Activated naive CD4-positive, alpha-beta T cell treated with Interleukin-2 at 50 U/mL for 16 hours (primary cell): Measurements from ENCODE around the gene UMPS.

Experiments used
- DNase-seq: peaks from one replicate; pipeline ENCODE4 v3.0.0-alpha.2; 2020

The UMPS gene

GRCh38 chr3:124764746-124765145, 34.5 kb downstream of the UMPS start:
- no peak for DNase-seq

GRCh38 chr3:124765197-124765840, 35.1 kb downstream of the UMPS start:
- DNase-seq: no peak

GRCh38 chr3:124766113-124767095, 36.2 kb downstream of the UMPS start:
- DNase-seq: no peak

DNA sequence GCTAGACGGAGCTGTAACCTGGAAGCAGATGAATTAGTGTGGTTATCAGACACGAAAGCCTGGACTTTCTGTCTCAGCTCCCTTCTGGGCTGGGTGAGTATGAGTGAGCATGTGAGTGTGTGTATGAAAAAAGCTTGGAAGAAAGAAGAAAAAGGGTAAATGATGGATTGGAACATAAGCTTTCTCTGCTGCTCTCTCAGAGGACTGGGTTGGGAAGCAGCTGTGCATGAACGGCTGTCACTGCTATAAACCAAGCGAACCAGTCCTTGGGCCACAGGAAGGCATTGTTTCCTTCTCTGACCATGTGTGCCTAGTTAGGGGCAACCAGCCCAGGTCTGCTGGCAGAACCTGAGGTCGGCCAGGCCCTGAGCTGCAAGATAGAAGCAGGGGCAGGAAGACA, 37.0 kb downstream of the UMPS start:
- no peak for DNase-seq

DNA sequence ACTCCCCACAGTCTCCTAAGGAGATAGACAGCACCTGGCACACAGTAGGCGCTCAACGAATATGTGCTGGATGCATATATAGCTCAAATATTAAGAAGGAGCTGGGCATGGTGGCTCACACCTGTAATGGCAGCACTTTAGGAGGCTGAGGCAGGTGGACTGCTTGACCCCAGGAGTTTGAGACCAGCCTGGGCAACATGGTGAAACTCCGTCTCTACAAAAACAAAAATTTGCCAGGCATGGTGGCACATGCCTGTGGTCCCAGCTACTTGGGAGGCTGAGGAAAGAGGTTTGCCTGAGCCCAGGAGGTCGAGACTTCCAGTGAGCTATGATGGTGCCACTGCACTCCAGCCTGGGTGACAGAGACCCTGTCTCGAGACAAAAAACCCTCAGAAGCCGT, 37.4 kb downstream of the UMPS start:
- DNase-seq: no peak

DNA sequence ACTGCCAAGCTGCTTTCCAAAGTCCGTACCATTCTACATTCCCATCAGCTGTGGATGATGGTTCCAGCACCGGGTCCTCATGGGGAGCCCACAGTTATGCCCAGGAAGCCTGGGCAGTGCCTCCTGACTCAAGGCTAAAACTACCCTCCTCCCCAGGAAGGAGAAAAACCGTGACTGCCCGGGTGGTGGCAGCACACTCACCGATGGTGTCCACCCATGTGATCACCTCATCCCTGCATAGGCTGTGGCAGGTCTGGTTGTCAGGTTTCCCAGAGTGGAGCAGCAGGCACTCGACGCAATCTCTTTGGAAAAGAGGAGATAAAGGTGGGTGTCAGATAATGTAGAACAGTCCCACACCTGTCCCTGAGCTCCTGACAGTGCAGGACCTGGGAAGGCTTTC, 38.6 kb downstream of the UMPS start:
- DNase-seq: peak; percentile 3

- no peak for DNase-seq
Measured at GRCh38 chr3:124769462-124769861, 39.2 kb downstream of the UMPS start.

DNA sequence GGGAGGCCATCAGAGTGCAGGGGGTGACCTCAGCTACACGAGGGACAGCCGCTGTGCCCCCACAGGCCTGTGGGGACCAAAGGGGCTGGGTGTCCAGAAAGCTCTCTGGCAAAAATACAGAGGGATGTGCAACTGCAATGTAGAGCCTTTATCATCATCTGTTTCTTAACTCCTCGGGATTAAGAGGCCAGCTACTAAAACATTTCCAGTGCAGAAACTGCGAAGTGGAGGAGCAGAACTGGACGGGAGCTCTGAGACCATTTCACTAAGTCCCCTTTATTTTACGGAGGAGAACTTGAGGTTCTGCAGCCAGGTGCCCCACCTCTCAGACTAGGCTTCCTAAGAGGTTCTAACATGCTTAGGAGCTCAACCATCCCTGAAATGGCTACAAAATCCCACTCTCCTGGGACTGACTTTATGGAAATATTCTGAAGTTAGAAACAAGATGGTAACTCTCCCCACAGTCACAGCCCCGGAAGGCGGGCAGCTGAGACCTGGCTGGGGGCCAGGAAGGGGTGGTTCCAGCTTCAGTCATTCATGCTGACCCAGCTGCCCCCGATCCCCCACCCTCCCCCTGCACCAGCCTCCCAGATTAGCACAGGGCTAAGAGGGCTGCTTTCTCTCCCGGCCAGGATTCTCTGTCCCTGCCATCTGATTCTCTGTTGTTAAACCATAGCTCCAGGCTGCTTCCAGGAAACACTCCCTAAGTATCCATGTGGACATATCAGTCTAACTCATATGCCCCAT, 40.3 kb downstream of the UMPS start:
- DNase-seq: no peak

DNA sequence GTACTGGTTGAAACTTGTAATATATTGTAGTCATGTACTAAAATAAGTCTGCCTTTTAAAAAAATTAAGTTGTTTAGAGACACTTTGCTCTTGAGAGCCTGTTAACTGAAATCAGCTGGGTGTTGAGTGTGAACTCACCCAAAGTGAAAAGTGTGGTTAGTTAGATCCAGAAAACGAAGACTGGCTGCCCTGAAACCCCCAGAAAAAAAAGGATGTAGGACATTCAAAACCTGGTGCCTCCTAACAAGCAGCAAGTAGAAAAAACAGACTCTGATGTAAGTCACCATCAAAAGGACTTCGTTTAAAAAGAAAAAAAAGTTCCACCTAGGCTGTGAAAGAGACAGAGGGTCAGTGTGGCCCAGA, 40.8 kb downstream of the UMPS start:
- DNase-seq: no peak

DNA sequence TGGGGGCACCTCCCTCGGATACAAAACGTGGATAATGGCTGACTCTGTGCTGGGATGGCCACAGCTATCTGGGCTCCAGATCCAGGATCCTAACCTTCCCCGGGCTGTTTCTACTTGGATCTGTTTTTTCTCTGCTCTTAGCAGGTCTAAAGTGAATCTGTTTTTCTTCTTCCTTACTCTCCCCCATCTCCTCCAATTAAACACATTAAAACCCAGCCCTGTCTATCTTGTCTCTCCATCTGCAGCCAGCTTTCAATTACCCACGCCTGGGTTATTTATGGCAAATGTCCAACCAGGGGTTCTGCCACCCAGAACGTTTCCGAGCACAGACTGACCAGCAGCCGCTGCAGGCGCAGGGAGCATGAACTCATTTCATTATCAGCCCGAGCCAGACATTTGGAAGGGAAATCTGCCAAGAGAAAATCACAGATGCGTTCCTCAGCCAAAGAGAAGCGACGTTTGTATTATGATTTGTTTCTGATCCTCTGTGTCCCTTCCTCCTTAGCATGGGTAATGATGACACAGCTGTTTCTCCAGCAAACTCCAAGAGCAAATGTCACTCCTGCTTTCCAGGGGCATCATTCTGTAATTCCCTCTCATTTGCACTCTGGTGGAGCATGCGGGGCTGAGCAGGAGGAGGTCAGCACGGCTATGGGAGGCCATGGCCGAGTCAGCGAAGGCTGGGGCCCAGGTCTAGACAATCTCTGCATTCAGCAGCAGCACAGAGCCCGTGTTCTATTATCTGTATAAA, 42.0 kb downstream of the UMPS start:
- DNase-seq: no peak

DNA sequence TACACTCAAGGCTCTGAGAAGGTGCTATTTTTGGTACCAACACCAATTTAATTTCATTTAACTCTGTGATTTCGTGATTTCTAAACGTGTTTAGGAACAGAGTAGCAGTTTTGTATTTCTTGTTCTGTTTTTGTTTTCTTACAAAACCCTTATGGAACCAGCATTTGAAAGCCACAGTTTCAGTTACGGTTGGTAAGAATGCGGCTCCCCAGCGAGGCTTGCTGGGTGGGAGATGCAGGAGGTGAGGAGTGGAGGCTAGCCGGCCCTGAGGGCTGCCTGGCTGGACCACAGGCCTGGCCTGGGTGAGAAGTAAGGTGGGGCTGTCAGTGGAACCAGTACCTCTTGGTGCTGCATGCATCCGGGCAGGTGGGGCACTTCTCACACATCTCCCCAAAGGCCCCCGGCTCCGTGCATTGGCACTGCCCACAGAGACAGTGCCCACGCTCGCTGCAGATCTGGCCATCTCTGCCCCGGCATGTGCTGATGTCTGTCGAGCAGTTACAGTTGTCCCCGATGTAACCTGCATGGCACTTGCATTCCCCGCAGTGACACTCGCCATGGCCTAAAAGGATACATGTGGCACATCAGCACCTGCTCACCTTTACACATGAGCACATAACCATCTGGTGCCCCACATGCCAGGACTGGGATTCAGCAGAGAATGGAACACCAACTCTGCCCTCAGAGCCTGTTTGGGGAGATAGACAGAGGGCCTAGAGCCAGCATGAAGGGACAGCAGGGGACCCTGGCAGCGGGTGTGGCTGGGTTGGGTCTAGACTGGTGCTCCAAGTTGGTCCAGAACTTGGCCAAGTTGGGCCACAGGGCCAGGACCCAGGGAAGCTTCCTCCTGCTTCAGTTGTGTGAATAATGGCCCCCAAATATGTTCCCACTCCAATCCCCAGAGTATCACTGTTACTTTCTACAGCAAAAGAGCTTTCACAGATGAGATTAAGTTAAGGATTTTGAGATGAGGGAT, 43.4 kb downstream of the UMPS start:
- no peak for DNase-seq

DNA sequence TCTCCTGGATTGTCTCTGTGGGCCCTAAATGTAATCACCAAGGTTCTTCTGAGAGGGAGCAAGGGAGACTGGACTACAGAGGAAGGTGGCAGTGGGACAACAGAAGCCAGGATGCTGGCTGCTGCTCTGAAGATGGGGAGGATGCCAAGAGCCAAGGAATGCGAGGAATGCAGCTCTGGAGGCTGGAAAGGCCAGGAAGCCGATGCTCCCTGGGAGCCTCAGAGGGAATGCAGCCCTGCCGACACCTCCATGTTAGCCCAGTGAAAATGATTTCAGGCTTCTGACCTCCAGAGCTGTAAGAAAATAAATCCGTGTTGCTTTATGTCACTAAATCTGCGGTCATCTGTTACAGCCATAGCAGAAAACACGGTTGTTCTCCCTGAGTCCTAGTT, 44.1 kb downstream of the UMPS start:
- DNase-seq: no peak

DNA sequence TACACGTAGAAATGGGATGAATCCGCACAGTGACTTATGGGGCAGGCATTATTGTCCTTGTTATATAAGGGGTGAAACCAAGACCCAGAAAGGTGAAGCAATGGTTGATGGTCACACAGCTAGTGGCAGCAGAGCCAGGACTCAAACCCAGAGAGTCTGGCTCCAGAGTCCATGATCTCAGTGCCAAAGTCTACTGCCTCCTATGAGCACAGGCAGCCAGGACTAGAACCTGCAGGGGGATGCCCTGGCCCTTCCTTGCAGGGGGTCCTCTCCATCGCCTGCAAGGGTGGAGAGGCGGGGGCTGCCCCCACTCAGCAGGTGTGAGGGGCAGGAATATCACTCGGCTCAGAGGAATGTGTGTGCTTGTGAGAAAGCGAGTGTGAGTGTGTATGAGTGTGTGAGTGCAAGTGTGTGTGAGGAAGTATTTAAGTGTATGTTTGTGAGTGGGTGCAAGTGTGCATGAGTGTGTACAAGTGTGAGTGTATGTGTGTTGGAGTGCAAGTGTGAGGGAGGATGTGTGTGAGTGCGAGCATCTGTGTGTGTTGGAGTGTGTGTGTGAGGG, 44.7 kb downstream of the UMPS start:
- DNase-seq: no peak

- no peak for DNase-seq
Measured at GRCh38 chr3:124775877-124776276, 45.6 kb downstream of the UMPS start.

GRCh38 chr3:124776856-124777255, 46.6 kb downstream of the UMPS start:
- no peak for DNase-seq

DNA sequence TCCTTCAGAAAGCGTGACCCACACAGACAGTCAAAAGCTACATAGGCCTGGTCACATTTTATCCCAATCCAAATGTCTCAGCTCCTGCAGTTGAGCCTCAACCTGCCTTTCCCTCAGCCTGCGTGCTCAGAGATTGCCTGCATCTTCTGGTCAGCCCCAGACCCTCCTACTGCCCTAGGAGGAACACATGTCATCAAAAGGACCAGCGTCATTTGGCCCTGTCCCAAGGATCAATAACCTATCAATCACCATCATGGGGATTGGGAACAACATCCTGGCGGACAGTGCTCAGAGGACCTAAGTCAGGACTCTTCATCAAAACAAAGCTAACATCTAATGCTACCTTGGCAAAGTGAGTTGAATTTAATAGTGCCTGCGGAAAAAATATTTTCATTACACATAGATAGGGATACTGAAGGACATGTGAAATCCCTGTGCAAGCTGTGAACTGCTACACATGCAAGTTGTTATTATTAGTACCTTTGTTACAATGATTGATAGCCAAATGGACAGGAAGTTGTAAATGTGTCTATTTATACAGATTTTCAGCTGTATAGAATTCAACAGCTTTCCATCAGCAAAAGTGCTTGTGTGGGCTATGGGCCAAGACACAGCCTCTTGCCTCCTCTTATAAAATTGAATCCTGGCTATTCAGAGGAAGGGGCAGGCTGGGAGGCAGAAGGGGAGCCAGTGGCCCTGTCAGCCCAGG, 47.7 kb downstream of the UMPS start:
- no peak for DNase-seq

- DNase-seq: no peak
Measured at GRCh38 chr3:124779116-124779515, 48.9 kb downstream of the UMPS start.

DNA sequence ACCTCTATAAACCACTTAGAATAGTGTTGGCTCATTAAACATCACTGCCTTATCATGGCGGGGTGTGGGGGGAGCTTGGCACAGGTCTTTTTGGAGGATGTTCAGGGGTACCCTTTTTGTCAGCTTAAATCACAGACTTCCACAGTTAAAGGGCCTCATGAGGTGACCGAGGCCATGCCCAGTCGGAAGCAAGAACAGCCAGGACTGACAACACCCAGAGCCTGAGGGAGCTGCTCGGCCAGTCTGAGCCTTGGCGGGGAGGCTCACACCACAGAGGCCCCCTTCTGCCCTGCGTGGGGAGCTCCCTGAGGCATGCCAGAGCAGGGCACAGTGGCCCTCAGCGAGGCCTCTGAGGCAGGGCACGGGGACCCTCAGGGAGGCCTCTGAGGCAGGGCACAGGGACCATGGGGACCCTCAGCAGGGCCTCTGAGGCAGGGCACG, 49.5 kb downstream of the UMPS start:
- no peak for DNase-seq

GRCh38 chr3:124780356-124780755, 50.1 kb downstream of the UMPS start:
- DNase-seq: no peak

- DNase-seq: no peak
Measured at GRCh38 chr3:124780761-124781475, 50.7 kb downstream of the UMPS start.
